ENCODE measurements around the gene ANAPC10.

The ANAPC10 gene

DNA sequence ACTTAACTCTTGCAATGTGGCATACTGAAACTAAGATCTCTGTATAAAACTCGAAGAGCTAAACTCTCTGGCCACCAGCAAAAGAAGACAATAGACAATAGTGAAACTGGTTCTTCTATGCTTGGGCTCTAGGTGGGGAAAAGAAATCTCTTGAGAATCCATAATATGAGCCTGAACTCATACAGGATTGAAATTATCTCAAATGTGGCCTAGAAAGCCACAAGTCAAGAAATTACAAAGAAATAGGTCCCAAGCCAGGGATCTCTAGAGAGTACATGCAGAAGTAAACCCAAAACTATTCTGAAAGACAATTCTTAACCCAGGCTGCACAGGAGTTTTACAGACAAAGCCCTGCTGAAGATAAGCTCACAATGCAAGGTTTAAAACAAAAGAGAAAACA is 127.4 kb downstream of the ANAPC10 start:
- TF ChIP-seq, protein P1, sequence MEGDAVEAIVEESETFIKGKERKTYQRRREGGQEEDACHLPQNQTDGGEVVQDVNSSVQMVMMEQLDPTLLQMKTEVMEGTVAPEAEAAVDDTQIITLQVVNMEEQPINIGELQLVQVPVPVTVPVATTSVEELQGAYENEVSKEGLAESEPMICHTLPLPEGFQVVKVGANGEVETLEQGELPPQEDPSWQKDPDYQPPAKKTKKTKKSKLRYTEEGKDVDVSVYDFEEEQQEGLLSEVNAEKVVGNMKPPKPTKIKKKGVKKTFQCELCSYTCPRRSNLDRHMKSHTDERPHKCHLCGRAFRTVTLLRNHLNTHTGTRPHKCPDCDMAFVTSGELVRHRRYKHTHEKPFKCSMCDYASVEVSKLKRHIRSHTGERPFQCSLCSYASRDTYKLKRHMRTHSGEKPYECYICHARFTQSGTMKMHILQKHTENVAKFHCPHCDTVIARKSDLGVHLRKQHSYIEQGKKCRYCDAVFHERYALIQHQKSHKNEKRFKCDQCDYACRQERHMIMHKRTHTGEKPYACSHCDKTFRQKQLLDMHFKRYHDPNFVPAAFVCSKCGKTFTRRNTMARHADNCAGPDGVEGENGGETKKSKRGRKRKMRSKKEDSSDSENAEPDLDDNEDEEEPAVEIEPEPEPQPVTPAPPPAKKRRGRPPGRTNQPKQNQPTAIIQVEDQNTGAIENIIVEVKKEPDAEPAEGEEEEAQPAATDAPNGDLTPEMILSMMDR (IDR thresholded peaks at IDR 0.05; ENCODE audit: extremely low read depth, insufficient read depth, missing control alignments), result no peak
- peak; percentile 7 for DNase-seq (ENCODE audit: low spot score)
- in situ Hi-C loops (cut with MboI; ENCODE audit: low pct_unique_long_range_greater_than_20kb, low sequenced_read_pairs, unreplicated experiment), result no loop called here

DNA sequence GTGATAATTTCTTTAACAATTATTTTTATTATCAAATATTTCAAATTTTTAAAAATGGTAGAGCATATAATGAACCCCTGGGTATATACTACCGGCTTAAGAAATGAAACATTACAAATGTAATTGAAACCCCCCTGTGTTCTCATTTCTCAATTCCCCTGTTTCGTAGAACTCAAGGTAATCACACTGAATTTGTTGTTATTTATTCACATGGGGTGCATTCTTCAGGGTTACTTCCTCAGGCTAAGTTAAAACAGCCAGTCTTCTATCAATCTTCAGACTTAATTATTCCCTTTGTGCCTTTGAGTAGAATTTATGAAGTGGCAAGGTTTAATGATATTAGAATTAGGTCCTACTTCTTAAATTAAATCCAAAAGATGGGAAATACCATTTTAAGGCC is 128.2 kb downstream of the ANAPC10 start:
- in situ Hi-C loops (cut with MboI; ENCODE audit: low pct_unique_long_range_greater_than_20kb, low sequenced_read_pairs, unreplicated experiment), result no loop called here
- TF ChIP-seq, protein P1 (IDR thresholded peaks at IDR 0.05; ENCODE audit: extremely low read depth, insufficient read depth, missing control alignments), result no peak
- no peak for DNase-seq (ENCODE audit: low spot score)

DNA sequence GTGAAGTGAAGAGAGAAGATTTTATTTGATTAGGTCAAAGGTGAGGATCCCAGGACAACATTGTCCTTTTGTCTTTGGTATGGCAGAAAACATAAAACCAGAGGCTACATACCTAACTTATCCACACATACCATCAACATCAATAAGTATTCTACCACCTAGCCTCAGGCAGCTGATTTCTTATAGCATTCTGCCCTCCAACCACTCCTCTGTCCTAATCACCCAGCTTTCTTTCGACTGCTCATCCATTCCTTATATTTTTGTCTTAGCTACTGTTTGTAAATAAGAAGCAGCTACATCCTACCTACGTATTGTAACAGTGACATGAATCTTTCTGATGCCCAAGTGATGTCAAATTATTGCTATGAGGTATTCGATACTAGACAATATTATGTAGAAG is 129.4 kb downstream of the ANAPC10 start:
- TF ChIP-seq, protein P1 (IDR thresholded peaks at IDR 0.05; ENCODE audit: extremely low read depth, insufficient read depth, missing control alignments), result no peak
- DNase-seq (ENCODE audit: low spot score), result no peak
- in situ Hi-C loops (cut with MboI; ENCODE audit: low pct_unique_long_range_greater_than_20kb, low sequenced_read_pairs, unreplicated experiment), result no loop called here

DNA sequence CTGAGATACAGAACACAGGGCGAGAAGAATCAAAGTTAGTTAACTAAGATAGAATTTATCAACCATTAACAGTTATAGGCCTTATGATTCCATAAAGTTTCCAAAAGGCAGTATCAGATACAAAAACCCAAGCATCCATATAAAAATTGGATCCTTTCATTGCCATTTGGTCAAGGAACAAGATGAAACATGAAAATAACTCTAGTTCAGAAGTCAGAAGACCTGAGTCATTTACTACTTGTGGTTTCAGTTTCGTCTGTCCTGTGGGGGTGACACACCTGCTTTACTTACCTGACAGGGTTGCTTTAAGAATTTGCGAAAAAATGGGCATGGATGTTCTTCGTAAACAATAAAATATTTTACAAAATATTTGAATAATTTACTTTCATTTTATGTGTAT is 130.8 kb downstream of the ANAPC10 start:
- in situ Hi-C loops (cut with MboI; ENCODE audit: low pct_unique_long_range_greater_than_20kb, low sequenced_read_pairs, unreplicated experiment), result no loop called here

DNA sequence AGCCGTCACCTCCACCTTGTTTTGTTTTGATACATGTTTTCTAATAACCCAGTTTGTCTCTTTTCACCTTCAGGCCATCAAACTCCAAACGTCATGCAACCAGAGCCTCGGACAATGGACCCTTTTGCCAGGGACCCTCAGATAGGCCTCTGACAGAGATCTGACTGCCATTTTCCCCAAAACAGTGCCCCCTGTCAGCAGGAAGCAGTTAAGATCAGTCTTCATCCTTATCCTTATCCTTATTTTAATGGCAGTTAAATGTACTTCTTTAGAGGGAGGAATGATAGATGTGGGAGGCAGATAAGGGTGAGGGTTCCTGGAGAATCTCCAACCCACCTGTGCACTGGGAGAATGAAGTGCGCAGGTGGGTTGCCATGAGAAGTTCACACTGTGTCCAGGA is 135.7 kb downstream of the ANAPC10 start:
- in situ Hi-C loops (cut with MboI; ENCODE audit: low pct_unique_long_range_greater_than_20kb, low sequenced_read_pairs, unreplicated experiment), result no loop called here
- TF ChIP-seq, protein P1 (IDR thresholded peaks at IDR 0.05; ENCODE audit: extremely low read depth, insufficient read depth, missing control alignments), result no peak
- no peak for DNase-seq (ENCODE audit: low spot score)

More for the DNA sequence above, 130.8 kb downstream of the ANAPC10 start:
- TF ChIP-seq, protein P1 (IDR thresholded peaks at IDR 0.05; ENCODE audit: extremely low read depth, insufficient read depth, missing control alignments), result no peak
- no peak for DNase-seq (ENCODE audit: low spot score)

DNA sequence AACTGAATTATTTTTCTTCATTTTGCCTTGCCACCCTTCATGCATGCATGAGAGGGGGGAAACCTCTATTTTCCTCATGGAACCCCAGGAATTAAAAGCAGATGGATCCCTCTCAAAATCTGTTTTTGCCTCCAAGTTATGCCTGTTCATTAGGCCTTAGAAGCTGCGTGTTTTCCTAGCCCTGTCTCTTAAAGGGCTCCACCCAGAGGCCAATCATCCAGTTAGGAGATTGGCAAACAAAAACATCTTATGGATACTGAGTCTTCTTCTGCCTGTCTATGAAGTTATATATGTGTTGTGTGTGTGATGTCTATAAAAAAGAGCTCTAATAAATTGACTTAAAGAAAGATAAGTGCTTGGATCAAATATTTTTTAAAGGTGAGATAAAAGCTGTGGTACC is 142.9 kb downstream of the ANAPC10 start:
- in situ Hi-C loops (cut with MboI; ENCODE audit: low pct_unique_long_range_greater_than_20kb, low sequenced_read_pairs, unreplicated experiment), result no loop called here
- TF ChIP-seq, protein P1 (IDR thresholded peaks at IDR 0.05; ENCODE audit: extremely low read depth, insufficient read depth, missing control alignments), result no peak
- DNase-seq (ENCODE audit: low spot score), result no peak

DNA sequence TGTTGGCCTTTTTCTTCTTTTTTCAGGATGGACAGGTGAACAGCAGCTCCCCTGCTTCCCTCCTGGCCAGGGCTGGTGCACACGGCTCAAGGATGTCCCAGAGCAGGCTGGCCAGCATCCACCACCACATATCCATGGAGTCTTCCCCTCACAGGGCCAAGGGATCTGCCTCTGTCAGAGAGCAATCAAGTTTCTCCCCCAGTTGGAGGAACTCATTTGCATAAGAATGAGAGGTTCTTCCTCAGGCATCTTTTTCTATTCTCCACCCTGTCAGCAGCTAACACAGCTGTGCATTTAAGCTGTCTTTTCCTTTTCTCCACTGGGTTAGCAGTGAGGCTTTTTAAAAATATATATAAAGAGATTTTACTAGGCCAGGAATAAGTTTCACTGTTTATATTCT is 143.8 kb downstream of the ANAPC10 start:
- no peak for DNase-seq (ENCODE audit: low spot score)
- in situ Hi-C loops (cut with MboI; ENCODE audit: low pct_unique_long_range_greater_than_20kb, low sequenced_read_pairs, unreplicated experiment), result no loop called here
- TF ChIP-seq, protein P1 (IDR thresholded peaks at IDR 0.05; ENCODE audit: extremely low read depth, insufficient read depth, missing control alignments), result no peak

Data from GM13977 (cell line).